OCI-M2 (cell line): Measurements from ENCODE around the gene ADCYAP1R1.

ENCODE experiments used
- DNase-seq: peaks from one replicate; lab custom pipeline; 2025; ENCODE audit not compliant: unreplicated experiment; lab: John Stamatoyannopoulos, UW

The ADCYAP1R1 gene

GRCh38 chr7:31082447-31082846, 30.3 kb downstream of the ADCYAP1R1 start:
- DNase-seq = no peak

DNA sequence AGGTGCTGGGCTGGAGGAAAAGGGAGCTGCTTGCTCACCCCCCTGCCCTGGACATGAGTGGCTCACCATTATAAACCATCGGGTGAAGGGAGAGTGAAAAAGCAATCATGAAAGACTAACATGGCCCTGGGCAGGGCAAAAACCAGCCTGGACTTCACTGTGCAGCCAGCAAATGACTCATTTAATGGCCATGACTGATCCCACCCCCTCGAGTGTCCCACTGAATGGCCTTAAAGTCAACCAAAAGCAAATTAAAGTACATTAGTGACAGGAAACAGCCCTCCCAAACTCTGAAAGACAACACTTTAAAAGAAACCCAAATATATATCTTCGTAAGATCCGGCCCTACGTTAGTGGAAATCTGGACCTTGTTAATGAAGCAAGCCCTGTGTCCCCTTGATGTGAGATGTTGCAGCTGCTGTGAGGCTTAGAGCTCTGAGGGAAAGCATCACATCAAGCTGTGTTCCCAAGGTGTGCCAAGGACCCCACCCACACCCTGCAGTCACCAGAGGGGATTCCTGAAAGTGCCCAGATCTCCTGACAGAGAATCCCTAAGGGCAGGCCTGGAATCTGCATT, 31.2 kb downstream of the ADCYAP1R1 start:
- DNase-seq = no peak

DNA sequence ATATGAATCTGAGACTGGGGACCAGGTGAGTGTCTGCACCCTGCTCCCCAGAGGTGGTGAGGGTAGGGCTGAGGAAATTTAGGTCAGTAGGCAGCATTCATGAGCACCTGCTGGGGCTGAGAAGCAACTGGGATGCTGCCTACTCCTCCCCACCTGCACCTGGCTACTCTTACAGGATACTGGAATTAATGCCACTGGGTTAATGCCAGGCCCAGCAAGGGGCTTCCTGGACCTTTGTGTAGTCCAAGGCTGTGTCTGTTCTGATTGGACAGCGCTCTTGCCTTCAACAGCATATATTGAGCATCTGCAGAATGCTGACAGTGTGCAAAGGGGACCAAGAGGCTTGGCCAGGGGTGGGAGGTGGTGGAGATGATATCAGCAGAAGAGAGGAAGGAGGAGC, 32.1 kb downstream of the ADCYAP1R1 start:
- DNase-seq = no peak

- no peak for DNase-seq
These were observed 35.2 kb downstream of the ADCYAP1R1 start for GRCh38 chr7:31087351-31087750.

- no peak for DNase-seq
These were observed 39.9 kb downstream of the ADCYAP1R1 start for GRCh38 chr7:31091924-31092434.

GRCh38 chr7:31092606-31093005, 40.5 kb downstream of the ADCYAP1R1 start:
- no peak for DNase-seq

- DNase-seq = no peak
These were observed 41.2 kb downstream of the ADCYAP1R1 start for GRCh38 chr7:31093282-31093681.

- DNase-seq = no peak
These were observed 42.2 kb downstream of the ADCYAP1R1 start for GRCh38 chr7:31094271-31094670.

DNA sequence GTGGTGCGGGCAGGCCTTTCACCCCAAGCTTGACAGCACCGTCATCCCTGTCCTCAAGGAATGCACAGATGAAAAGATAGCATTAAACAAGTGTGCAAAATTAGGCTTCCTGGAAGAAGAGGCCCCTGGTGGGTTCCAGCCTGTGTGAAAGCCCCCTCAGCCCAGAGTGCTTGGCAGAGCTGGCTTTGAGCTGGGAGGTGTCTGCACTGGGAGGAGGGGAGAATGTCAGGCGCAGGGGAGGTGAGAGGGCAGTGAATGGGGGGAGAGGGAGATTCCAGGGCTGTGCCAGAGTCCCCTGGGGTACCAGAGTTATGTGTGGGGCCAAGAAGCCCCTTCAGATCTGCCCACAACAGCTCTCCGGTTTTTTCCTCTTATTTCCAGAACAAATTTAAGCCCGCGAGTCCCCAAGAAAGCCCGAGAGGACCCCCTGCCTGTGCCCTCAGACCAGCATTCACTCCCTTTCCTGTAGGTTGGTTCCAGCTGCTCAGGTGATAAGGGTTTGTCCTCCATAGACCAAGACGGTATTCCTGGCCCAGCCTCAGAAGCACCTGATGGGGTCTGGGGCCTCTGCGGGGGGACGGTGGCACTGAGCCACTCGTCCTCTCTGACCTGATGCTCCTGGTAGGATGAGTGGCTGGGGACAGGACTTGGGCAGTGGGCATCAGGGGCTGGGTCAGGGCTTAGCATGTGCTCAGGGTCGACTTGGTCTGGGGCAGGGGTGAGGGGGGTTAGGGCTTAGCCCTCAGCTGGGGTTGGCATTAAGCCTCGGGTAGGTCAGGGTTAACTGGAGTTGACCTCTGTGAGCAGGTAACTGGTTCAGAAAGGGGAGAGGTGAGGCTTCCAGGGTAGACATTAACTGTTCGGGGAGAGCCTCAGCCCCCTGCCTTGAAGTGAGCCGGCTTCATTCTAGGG, 43.4 kb downstream of the ADCYAP1R1 start:
- no peak for DNase-seq

- DNase-seq = no peak
These were observed 44.2 kb downstream of the ADCYAP1R1 start for GRCh38 chr7:31096198-31096876.

DNA sequence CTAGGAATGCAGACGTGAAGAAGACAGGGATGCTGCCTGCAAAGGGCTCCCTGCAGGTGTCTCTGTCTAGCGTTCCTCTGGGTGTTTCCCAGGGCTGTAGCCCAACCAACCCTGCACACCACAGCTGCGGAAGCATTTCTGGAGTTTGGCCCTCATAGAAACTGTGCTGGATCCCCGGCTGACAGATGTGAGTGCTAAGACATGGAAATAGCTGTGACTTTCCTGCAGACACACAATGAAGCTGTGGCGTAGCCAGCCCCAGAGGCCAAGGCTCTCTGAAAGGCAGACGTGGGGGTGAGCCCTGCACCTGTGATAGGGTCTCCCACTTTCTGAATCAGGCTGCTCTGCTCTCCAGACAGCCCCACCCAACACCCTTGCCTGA, 44.8 kb downstream of the ADCYAP1R1 start:
- no peak for DNase-seq

DNA sequence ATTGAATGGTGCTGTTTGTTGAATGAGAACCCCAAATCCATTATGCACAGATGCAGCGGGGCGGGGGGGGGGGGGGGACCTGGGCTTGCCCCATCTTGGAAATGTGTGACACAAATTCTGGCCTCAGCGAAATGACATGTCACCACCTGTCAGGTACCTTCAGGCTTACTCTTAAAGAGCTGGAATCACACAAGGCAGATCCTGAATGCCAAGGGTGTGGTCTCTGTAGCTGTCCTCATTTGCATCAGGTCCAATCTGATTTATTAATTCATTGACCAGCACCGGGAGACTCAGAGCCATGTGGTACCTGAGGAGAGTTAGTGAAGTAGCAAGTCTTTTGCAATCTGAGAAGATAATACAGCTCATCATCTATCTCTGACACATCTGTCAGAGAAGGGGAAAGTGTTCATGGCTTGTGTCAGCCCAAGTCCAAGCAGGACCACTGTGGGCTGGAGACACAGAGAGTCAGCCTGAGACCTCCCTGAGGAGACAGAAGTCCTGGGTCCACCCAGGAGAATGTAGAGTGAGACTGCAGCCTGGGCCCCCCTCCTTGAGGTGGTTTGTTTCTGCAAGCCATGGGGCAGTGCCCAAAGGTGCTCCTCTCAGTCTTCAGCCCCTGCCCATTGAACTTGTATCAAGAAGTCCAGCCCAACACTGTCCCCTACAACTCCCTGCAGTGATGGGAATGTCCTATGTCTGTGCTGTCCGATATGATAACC, 46.7 kb downstream of the ADCYAP1R1 start:
- DNase-seq = no peak

DNA sequence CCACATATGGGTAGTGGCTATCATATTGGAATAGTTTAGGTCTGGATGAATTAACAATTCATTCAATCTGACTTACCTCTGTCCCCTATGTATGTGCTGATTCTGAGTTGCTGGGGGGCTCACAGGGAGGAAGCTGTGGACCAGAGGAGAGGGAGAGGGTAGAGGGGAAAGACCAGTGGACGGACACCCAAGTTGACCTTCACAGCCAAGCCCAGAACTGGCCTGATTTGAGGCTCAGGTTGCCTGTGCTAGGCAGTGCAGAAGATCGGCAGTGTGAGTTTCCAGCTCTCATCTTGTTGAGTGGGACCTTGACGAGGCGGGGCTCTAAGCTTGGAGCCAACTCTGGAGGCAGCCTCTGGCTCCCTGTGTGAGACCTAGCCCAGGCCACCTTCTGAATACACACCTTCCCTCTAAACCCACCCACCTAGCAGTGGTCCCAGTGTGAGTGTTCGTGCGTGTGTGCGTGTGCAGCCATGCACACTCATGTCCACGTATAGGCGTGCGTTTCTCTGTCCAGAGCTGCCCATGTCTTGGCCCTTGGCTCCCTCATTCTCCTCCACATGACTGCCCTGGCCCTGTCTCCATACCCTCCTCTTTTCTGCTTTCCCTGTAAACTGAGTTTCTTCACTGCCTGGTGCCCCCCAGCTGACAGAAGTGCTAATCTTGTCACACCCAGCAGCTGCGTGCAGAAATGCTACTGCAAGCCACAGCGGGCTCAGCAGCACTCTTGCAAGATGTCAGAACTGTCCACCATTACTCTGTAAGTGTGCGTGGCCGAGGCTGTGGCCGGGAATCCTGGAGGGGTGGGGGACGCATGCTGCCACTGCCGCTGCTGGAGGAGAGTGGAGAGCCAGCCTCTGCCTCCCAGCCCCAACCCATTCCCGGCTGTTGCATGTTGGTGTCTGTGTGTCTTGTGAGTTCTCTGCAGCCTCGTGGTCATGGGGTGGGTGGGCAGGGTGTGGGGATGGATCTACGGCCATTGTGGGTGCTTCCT, 47.6 kb downstream of the ADCYAP1R1 start:
- DNase-seq = no peak

DNA sequence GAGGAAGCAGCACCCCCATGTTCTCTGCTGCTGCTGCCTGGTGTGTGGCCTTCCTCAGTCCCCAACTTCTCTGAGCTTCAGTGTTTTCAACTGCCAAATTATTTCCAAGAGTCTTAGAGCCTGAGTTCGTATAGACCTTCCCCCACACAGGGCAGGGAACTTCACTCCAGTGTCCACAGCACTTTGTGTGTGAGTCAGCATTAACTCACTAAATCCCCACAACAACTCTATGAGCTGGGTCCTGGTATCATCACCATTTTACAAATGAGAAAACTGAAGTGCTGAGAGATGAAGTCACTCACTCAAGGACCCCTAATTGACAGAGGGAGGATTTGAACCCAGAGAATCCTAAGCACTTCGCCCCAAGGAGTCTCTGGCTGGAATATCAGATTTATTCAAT, 48.3 kb downstream of the ADCYAP1R1 start:
- DNase-seq = no peak

DNA sequence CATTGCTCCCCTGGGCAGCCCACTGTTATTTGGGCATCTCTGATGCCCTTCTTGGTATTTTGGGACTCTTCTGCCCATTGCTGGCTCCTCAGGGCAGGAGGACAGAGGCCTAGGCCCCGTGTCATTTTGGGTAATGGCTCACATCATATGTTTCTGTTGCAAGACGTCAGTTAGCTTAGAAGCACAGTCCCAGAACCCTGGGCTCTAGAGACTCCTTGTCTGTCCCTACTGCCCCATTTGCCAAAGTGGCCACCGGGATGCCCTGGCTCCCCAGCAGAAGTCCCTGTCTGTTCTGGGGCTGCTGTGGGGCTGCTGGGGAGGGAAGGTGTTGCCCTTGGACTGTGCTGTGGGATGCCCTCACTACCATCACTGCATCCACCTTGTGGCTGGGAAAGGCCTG, 48.8 kb downstream of the ADCYAP1R1 start:
- DNase-seq = no peak

GRCh38 chr7:31101544-31101943, 49.4 kb downstream of the ADCYAP1R1 start:
- no peak for DNase-seq

- DNase-seq = no peak
These were observed 50.3 kb downstream of the ADCYAP1R1 start for GRCh38 chr7:31102151-31102972.

- no peak for DNase-seq
These were observed 51.1 kb downstream of the ADCYAP1R1 start for GRCh38 chr7:31102973-31103850.
